ENCODE measurements around the gene TM4SF1. TPM values are rescaled to one million over a fixed set of nuclear protein-coding genes. Genes with fewer than 3 reads are reported as not detected.

TM4SF1 gene
- total RNA-seq, 2 donors from 2014 or later: 104 to 168 TPM

- peak overlapping the region in 2 of 4 donors; percentile 15 to 32 for H3K27ac ChIP-seq
- intact Hi-C loops (cut with DNase I): loop anchor here (10.0 kb wide), 1 partner anchor 93 kb away; no protein-coding TSS in a partner anchor
- WGBS, 2 donors: 40 to 53% methylated on average over 5 of the region's 5 CpGs
- H3K4me1 ChIP-seq: peaks cover 75% of the 10 kb centered on the region
- ATAC-seq (no peak), DNase-seq (no peak)
- H3K4me3 ChIP-seq: no peak overlapping the region
- no peaks in the 10 kb centered on the region for H3K9me3 ChIP-seq
- H3K36me3 ChIP-seq (replicated peaks in 1 of 2; ENCODE audit: insufficient read depth in 1 of 2, low read depth in 2 of 2): no peaks in the 10 kb centered on the region
- no peak for TF ChIP-seq CTCF (IDR thresholded peaks at IDR 0.05)
- no peak for TF ChIP-seq POLR2A (IDR thresholded peaks at IDR 0.05)
- H3K27me3 ChIP-seq: no peaks in the 10 kb centered on the region
These were observed 14.5 kb upstream of the TM4SF1 start for GRCh38 chr3:149391960-149392359.

GRCh38 chr3:149390772-149391212, 13.3 kb upstream of the TM4SF1 start:
- no peaks in the 10 kb centered on the region for H3K9me3 ChIP-seq
- H3K36me3 ChIP-seq (replicated peaks in 1 of 2; ENCODE audit: insufficient read depth in 1 of 2, low read depth in 2 of 2): no peaks in the 10 kb centered on the region
- H3K4me1 ChIP-seq: peaks cover 74% of the 10 kb centered on the region
- no peak for TF ChIP-seq POLR2A (IDR thresholded peaks at IDR 0.05)
- TF ChIP-seq CTCF (IDR thresholded peaks at IDR 0.05): no peak
- peak overlapping the region in 1 of 4 donors; percentile 21 for H3K27ac ChIP-seq
- intact Hi-C loops (cut with DNase I): loop anchor here (10.0 kb wide), 1 partner anchor 94 kb away; no protein-coding TSS in a partner anchor
- 91 to 99% methylated on average over 3 to 6 of the region's 6 CpGs for WGBS, 2 donors
- H3K27me3 ChIP-seq: no peaks in the 10 kb centered on the region
- no peak overlapping the region for H3K4me3 ChIP-seq
- DNase-seq: no peak
- no peak for ATAC-seq

- Histone ChIP-seq H3K27ac (no peak overlapping the region), H3K36me3 (replicated peaks in 1 of 2; ENCODE audit: insufficient read depth in 1 of 2, low read depth in 2 of 2) (no peaks in the 10 kb centered on the region), H3K4me1 (peaks cover 74% of the 10 kb centered on the region), H3K9me3 (no peaks in the 10 kb centered on the region), H3K27me3 (no peaks in the 10 kb centered on the region), H3K4me3 (no peak overlapping the region)
- TF ChIP-seq CTCF (IDR thresholded peaks at IDR 0.05) (no peak), POLR2A (IDR thresholded peaks at IDR 0.05) (no peak)
- WGBS, 2 donors: 90 to 97% methylated on average over 2 of the region's 2 CpGs
- ATAC-seq: no peak
- no peak for DNase-seq
- intact Hi-C loops (cut with DNase I): loop anchor here (10.0 kb wide), 1 partner anchor 95 kb away; no protein-coding TSS in a partner anchor
These were observed 12.8 kb upstream of the TM4SF1 start for GRCh38 chr3:149390294-149390693.

GRCh38 chr3:149388531-149389417, 11.3 kb upstream of the TM4SF1 start:
- Histone ChIP-seq H3K4me3 (no peak overlapping the region), H3K9me3 (no peaks in the 10 kb centered on the region), H3K4me1 (peaks cover 74% of the 10 kb centered on the region), H3K27ac (peak overlapping the region; percentile 90 to 94 (median 94)), H3K27me3 (no peaks in the 10 kb centered on the region), H3K36me3 (replicated peaks in 1 of 2; ENCODE audit: insufficient read depth in 1 of 2, low read depth in 2 of 2) (no peaks in the 10 kb centered on the region)
- no peak for ATAC-seq
- TF ChIP-seq CTCF (IDR thresholded peaks at IDR 0.05) (no peak), POLR2A (IDR thresholded peaks at IDR 0.05) (no peak)
- intact Hi-C loops (cut with DNase I): no loop called here
- no peak for DNase-seq
- WGBS, 2 donors: 83 to 92% methylated on average over 3 of the region's 3 CpGs

All from body of pancreas (tissue), 4 donors.